Keratinocyte (primary cell): ENCODE data around the gene EXOC3.

Experiments
- CTCF ChIP-seq, 3 experiments: IDR thresholded peaks in 1 of 3; conservative IDR thresholded peaks in 1 of 3; optimal IDR thresholded peaks in 1 of 3; 2 replicates in 2 of 3; 3 replicates in 1 of 3; pipeline versions ENCODE3 to v1.5.1; 2011; ENCODE audit warnings: low read length in 3 of 3, mild to moderate bottlenecking in 3 of 3, moderate library complexity in 2 of 3, control low read depth in 1 of 3, inconsistent platforms in 1 of 3; ENCODE audit not compliant: insufficient read depth in 2 of 3; ENCODE audit errors: extremely low read depth in 1 of 3
- EZH2 ChIP-seq: IDR thresholded peaks from one replicate; pipeline ENCODE4 v1.6.1; 2012; ENCODE audit warnings: inconsistent platforms, mild to moderate bottlenecking, low read length, moderate library complexity

- TF ChIP-seq CTCF (optimal IDR thresholded peaks at IDR 0.05 in 1 of 3, IDR thresholded peaks at IDR 0.05 in 1 of 3, conservative IDR thresholded peaks at IDR 0.05 in 1 of 3; ENCODE audit: extremely low read depth in 1 of 3, insufficient read depth in 2 of 3, low read length in 3 of 3) (no peak), EZH2 (no peak)
These were observed 8.8 kb downstream of the EXOC3 start for GRCh38 chr5:451587-452458.
